HEK293 (cell line): ENCODE results near the gene DTX3L.

Source experiments
- CTCF ChIA-PET: fragments of 350-600 bp; formaldehyde crosslinking; extraction: SDS; loops from one replicate; lab custom pipeline; 2021; ENCODE audit warnings: antibody characterized with exemption; lab: Yijun Ruan, JAX
- POLR2A ChIA-PET: fragments of 300-600 bp; formaldehyde crosslinking; extraction: SDS; loops from one replicate; lab custom pipeline; 2020; ENCODE audit warnings: antibody characterized with exemption, inconsistent platforms; lab: Yijun Ruan, JAX
- H3K27ac ChIP-seq: fragments of 200-500 bp; sonication (Bioruptor generic); 2 replicates; pipeline ENCODE4 v1.5.1; 2014; ENCODE audit warnings: low read depth, low read length, control low read depth, inconsistent platforms; ENCODE audit errors: extremely low read depth
- H3K36me3 ChIP-seq, 2 experiments: fragments of 200-500 bp in 1 of 2; sonication (Bioruptor generic) in 1 of 2; 1 replicate in 1 of 2; 2 replicates in 1 of 2; pipeline ENCODE4 v1.5.1; 2014 to 2017; ENCODE audit warnings: inconsistent platforms in 2 of 2, low read length in 2 of 2; ENCODE audit not compliant: control insufficient read depth in 2 of 2, insufficient read depth in 1 of 2
- H3K4me1 ChIP-seq: fragments of 200-500 bp; sonication (Bioruptor generic); 2 replicates; pipeline ENCODE4 v1.5.1; 2014; ENCODE audit warnings: mild to moderate bottlenecking, low read length, inconsistent platforms; ENCODE audit not compliant: control insufficient read depth, insufficient read depth
- H3K4me3 ChIP-seq: 2 replicates; pipeline ENCODE4 v1.5.1; 2011; ENCODE audit warnings: low read depth, mild to moderate bottlenecking, control low read depth, low read length, moderate library complexity
- H3K9me3 ChIP-seq: fragments of 200-500 bp; sonication (Bioruptor generic); 2 replicates; pipeline ENCODE4 v1.5.1; 2014; ENCODE audit warnings: low read depth, low read length, inconsistent platforms; ENCODE audit not compliant: control insufficient read depth, insufficient read depth
- FEZF1 ChIP-seq: fragments of 450-650 bp; formaldehyde crosslinking; IDR thresholded peaks from 2 replicates; pipeline ENCODE4 v1.5.1; 2016; ENCODE audit warnings: missing biosample characterization, missing genetic modification characterization
- GFI1B ChIP-seq: fragments of 450-650 bp; formaldehyde crosslinking; IDR thresholded peaks from 2 replicates; pipeline ENCODE4 v1.5.1; 2016; ENCODE audit warnings: missing biosample characterization, missing genetic modification characterization
- HOXA7 ChIP-seq: sonication (generic); formaldehyde crosslinking; IDR thresholded peaks from 2 replicates; pipeline ENCODE4 v1.8.1; 2022; ENCODE audit warnings: missing genetic modification reagents, borderline replicate concordance
- IKZF3 ChIP-seq: fragments of 450-650 bp; IDR thresholded peaks from 2 replicates; pipeline ENCODE4 v1.5.0; 2018; ENCODE audit warnings: missing biosample characterization, mild to moderate bottlenecking, missing genetic modification characterization, moderate library complexity
- MYNN ChIP-seq: fragments of 450-650 bp; formaldehyde crosslinking; IDR thresholded peaks from 2 replicates; pipeline ENCODE4 v1.5.1; 2016; ENCODE audit warnings: missing biosample characterization, missing genetic modification characterization, borderline replicate concordance
- RBAK ChIP-seq: fragments of 450-650 bp; formaldehyde crosslinking; IDR thresholded peaks from 2 replicates; pipeline ENCODE4 v1.5.1; 2016; ENCODE audit warnings: missing biosample characterization, missing genetic modification characterization
- REPIN1 ChIP-seq: fragments of 450-650 bp; formaldehyde crosslinking; IDR thresholded peaks from 2 replicates; pipeline ENCODE4 v1.5.1; 2017; ENCODE audit warnings: missing biosample characterization, missing genetic modification characterization, low read depth
- SCRT1 ChIP-seq: fragments of 450-650 bp; formaldehyde crosslinking; IDR thresholded peaks from 2 replicates; pipeline ENCODE4 v1.5.1; 2016; ENCODE audit warnings: missing biosample characterization, missing genetic modification characterization, borderline replicate concordance
- SETDB1 ChIP-seq: IDR thresholded peaks from one replicate; pipeline ENCODE4 v1.6.1; 2017; ENCODE audit warnings: mild to moderate bottlenecking, low read length, moderate library complexity, mixed read lengths; ENCODE audit not compliant: insufficient read length
- TRIM28 ChIP-seq: IDR thresholded peaks from 2 replicates; pipeline ENCODE4 v1.6.1; 2011; ENCODE audit warnings: low read length, control low read depth, borderline replicate concordance
- WT1 ChIP-seq: fragments of 450-650 bp; formaldehyde crosslinking; IDR thresholded peaks from 2 replicates; pipeline ENCODE4 v1.5.1; 2016; ENCODE audit warnings: missing biosample characterization, missing genetic modification characterization
- ZBTB1 ChIP-seq: fragments of 450-650 bp; formaldehyde crosslinking; IDR thresholded peaks from 2 replicates; pipeline ENCODE4 v1.5.1; 2016; ENCODE audit warnings: missing biosample characterization, missing genetic modification characterization
- ZBTB10 ChIP-seq: fragments of 450-650 bp; formaldehyde crosslinking; IDR thresholded peaks from 2 replicates; pipeline ENCODE4 v1.5.1; 2016; ENCODE audit warnings: missing biosample characterization, missing genetic modification characterization
- ZBTB17 ChIP-seq: fragments of 450-650 bp; formaldehyde crosslinking; IDR thresholded peaks from 2 replicates; pipeline ENCODE4 v1.5.1; 2016; ENCODE audit warnings: missing biosample characterization, missing genetic modification characterization
- ZBTB48 ChIP-seq: fragments of 450-650 bp; formaldehyde crosslinking; IDR thresholded peaks from 2 replicates; pipeline ENCODE4 v1.5.1; 2016; ENCODE audit warnings: missing biosample characterization, missing genetic modification characterization
- ZNF146 ChIP-seq: fragments of 450-650 bp; formaldehyde crosslinking; IDR thresholded peaks from 2 replicates; pipeline ENCODE4 v1.5.1; 2016; ENCODE audit warnings: missing biosample characterization, missing genetic modification characterization
- ZNF175 ChIP-seq: fragments of 450-650 bp; formaldehyde crosslinking; IDR thresholded peaks from 2 replicates; pipeline ENCODE4 v1.5.1; 2016; ENCODE audit warnings: missing biosample characterization, missing genetic modification characterization
- ZNF2 ChIP-seq: fragments of 450-650 bp; formaldehyde crosslinking; IDR thresholded peaks from 2 replicates; pipeline ENCODE4 v1.5.1; 2016; ENCODE audit warnings: missing biosample characterization, missing genetic modification characterization
- ZNF248 ChIP-seq: fragments of 450-650 bp; formaldehyde crosslinking; IDR thresholded peaks from 2 replicates; pipeline ENCODE4 v1.5.1; 2017; ENCODE audit warnings: missing biosample characterization, missing genetic modification characterization
- ZNF26 ChIP-seq: fragments of 450-650 bp; formaldehyde crosslinking; IDR thresholded peaks from 2 replicates; pipeline ENCODE4 v1.5.1; 2016; ENCODE audit warnings: missing biosample characterization, missing genetic modification characterization
- ZNF274 ChIP-seq, 2 experiments: fragments of 200-500 bp in 1 of 2; fragments of 450-650 bp in 1 of 2; sonication (Bioruptor generic) in 1 of 2; formaldehyde crosslinking in 1 of 2; IDR thresholded peaks; 2 replicates each; pipeline versions ENCODE4 v1.5.1 to v1.6.1; 2014 to 2016; ENCODE audit warnings: borderline replicate concordance in 1 of 2, inconsistent platforms in 1 of 2, low read length in 1 of 2, missing biosample characterization in 1 of 2, missing genetic modification characterization in 1 of 2
- ZNF354C ChIP-seq: fragments of 450-650 bp; formaldehyde crosslinking; IDR thresholded peaks from 2 replicates; pipeline ENCODE4 v1.5.1; 2016; ENCODE audit warnings: missing biosample characterization, missing genetic modification characterization, low read depth, borderline replicate concordance
- ZNF394 ChIP-seq: fragments of 450-650 bp; formaldehyde crosslinking; IDR thresholded peaks from 2 replicates; pipeline ENCODE4 v1.5.1; 2016; ENCODE audit warnings: missing biosample characterization, missing genetic modification characterization, mild to moderate bottlenecking, moderate library complexity, borderline replicate concordance
- ZNF404 ChIP-seq: fragments of 450-650 bp; formaldehyde crosslinking; IDR thresholded peaks from 2 replicates; pipeline ENCODE4 v1.5.1; 2017; ENCODE audit warnings: missing biosample characterization, missing genetic modification characterization
- ZNF416 ChIP-seq: fragments of 450-650 bp; formaldehyde crosslinking; IDR thresholded peaks from 2 replicates; pipeline ENCODE4 v1.5.1; 2016; ENCODE audit warnings: missing biosample characterization, missing genetic modification characterization
- ZNF423 ChIP-seq: fragments of 450-650 bp; formaldehyde crosslinking; IDR thresholded peaks from 2 replicates; pipeline ENCODE4 v1.5.1; 2016; ENCODE audit warnings: missing biosample characterization, missing genetic modification characterization
- ZNF433 ChIP-seq: fragments of 450-650 bp; formaldehyde crosslinking; IDR thresholded peaks from 2 replicates; pipeline ENCODE4 v1.5.1; 2016; ENCODE audit warnings: missing biosample characterization, missing genetic modification characterization, low read depth
- ZNF558 ChIP-seq: fragments of 450-650 bp; formaldehyde crosslinking; IDR thresholded peaks from 2 replicates; pipeline ENCODE4 v1.5.1; 2016; ENCODE audit warnings: missing biosample characterization, missing genetic modification characterization
- ZNF561 ChIP-seq: fragments of 450-650 bp; IDR thresholded peaks from 2 replicates; pipeline ENCODE4 v1.5.1; 2018; ENCODE audit warnings: missing biosample characterization, missing genetic modification characterization, borderline replicate concordance
- ZNF624 ChIP-seq: fragments of 450-650 bp; formaldehyde crosslinking; IDR thresholded peaks from 2 replicates; pipeline ENCODE4 v1.5.1; 2017; ENCODE audit warnings: missing biosample characterization, missing genetic modification characterization
- ZNF645 ChIP-seq: fragments of 450-650 bp; formaldehyde crosslinking; IDR thresholded peaks from 2 replicates; pipeline ENCODE4; 2016; ENCODE audit warnings: missing biosample characterization, missing genetic modification characterization
- ZNF707 ChIP-seq: fragments of 450-650 bp; formaldehyde crosslinking; IDR thresholded peaks from 2 replicates; pipeline ENCODE4 v1.5.1; 2016; ENCODE audit warnings: missing biosample characterization, missing genetic modification characterization
- ZNF791 ChIP-seq: fragments of 450-650 bp; formaldehyde crosslinking; IDR thresholded peaks from 2 replicates; pipeline ENCODE4 v1.5.1; 2016; ENCODE audit warnings: missing biosample characterization, missing genetic modification characterization
- ZNF792 ChIP-seq: fragments of 450-650 bp; formaldehyde crosslinking; IDR thresholded peaks from 2 replicates; pipeline ENCODE4 v1.5.1; 2016; ENCODE audit warnings: missing biosample characterization, missing genetic modification characterization
- ZSCAN16 ChIP-seq: fragments of 450-650 bp; formaldehyde crosslinking; IDR thresholded peaks from 2 replicates; pipeline ENCODE4 v1.5.1; 2016; ENCODE audit warnings: missing biosample characterization, missing genetic modification characterization

Gene DTX3L

GRCh38 chr3:122568755-122569154, 4.6 kb downstream of the DTX3L start (continued):
- TF ChIP-seq MYNN: no peak
- no peak for TF ChIP-seq ZNF274 (IDR thresholded peaks at IDR 0.05; ENCODE audit: low read length)
- TF ChIP-seq ZNF274 (tag by site-specific recombination; IDR thresholded peaks at IDR 0.05; ENCODE audit: borderline replicate concordance): no peak

GRCh38 chr3:122572940-122573412, 8.8 kb downstream of the DTX3L start:
- no peak overlapping the region for H3K4me3 ChIP-seq
- H3K9me3 ChIP-seq: no peaks in the 10 kb centered on the region
- H3K27ac ChIP-seq: no peak overlapping the region
- ChIA-PET CTCF (no interaction called here), POLR2A (interaction anchor here (0.6 kb wide), 1 partner anchor 82 kb away, joined by 6 read pairs; no protein-coding TSS in a partner anchor)
- H3K36me3 ChIP-seq: peaks cover 0 to 3% of the 10 kb centered on the region in 2 experiments; a peak in 1 of 3 replicates
- H3K4me1 ChIP-seq: no peaks in the 10 kb centered on the region
- no peak for TF ChIP-seq ZNF2 (tag by site-specific recombination)
- no peak for TF ChIP-seq ZNF558
- no peak for TF ChIP-seq HOXA7 (CRISPR knock-in tag)
- no peak for TF ChIP-seq ZBTB17 (tag by site-specific recombination)
- no peak for TF ChIP-seq ZSCAN16 (tag by site-specific recombination)
- 0 out of 2 replicates have a peak, but pooled peaks have one; percentile 29 for TF ChIP-seq ZNF394 (tag by site-specific recombination)
- no peak for TF ChIP-seq ZNF354C
- no peak for TF ChIP-seq SETDB1
- TF ChIP-seq ZNF645 (tag by site-specific recombination): no peak
- TF ChIP-seq ZBTB1 (tag by site-specific recombination): no peak
- no peak for TF ChIP-seq ZBTB48
- peak; percentile 11; the same call in 1 of the 2 replicates for TF ChIP-seq TRIM28
- TF ChIP-seq ZNF248 (tag by site-specific recombination): no peak
- TF ChIP-seq RBAK (tag by site-specific recombination): no peak
- no peak for TF ChIP-seq ZBTB10 (tag by site-specific recombination)
- TF ChIP-seq REPIN1 (tag by site-specific recombination): no peak
- TF ChIP-seq ZNF561 (tag by site-specific recombination): no peak
- no peak for TF ChIP-seq ZNF175 (tag by site-specific recombination)
- no peak for TF ChIP-seq ZNF26 (tag by site-specific recombination)
- no peak for TF ChIP-seq ZNF707
- TF ChIP-seq SCRT1 (tag by site-specific recombination): no peak
- no peak for TF ChIP-seq IKZF3 (tag by site-specific recombination)
- no peak for TF ChIP-seq ZNF423
- 0 out of 2 replicates have a peak, but pooled peaks have one; percentile 60 for TF ChIP-seq GFI1B (tag by site-specific recombination)
- no peak for TF ChIP-seq ZNF791
- peak; percentile 65; the same call in 1 of the 2 replicates for TF ChIP-seq WT1 (tag by site-specific recombination)
- no peak for TF ChIP-seq ZNF146 (tag by site-specific recombination)
- TF ChIP-seq ZNF624 (tag by site-specific recombination): no peak
- no peak for TF ChIP-seq ZNF416 (tag by site-specific recombination)
- no peak for TF ChIP-seq ZNF433 (tag by site-specific recombination)
- no peak for TF ChIP-seq ZNF792 (tag by site-specific recombination)
- no peak for TF ChIP-seq FEZF1 (tag by site-specific recombination)
- no peak for TF ChIP-seq ZNF404 (tag by site-specific recombination)
